ENCODE data around the gene CRY2. TPM values are rescaled to one million over a fixed set of nuclear protein-coding genes. Genes with fewer than 3 reads are reported as not detected.
A peak's percentile ranks its signal among the peaks of the same experiment; 100 is the strongest.

The CRY2 gene
- total and polyA plus RNA-seq, 2 of the 13 experiments (the other 11 are each of a cell fraction or from before 2014, with no cell fraction given): 10.1 to 12.2 TPM

DNA sequence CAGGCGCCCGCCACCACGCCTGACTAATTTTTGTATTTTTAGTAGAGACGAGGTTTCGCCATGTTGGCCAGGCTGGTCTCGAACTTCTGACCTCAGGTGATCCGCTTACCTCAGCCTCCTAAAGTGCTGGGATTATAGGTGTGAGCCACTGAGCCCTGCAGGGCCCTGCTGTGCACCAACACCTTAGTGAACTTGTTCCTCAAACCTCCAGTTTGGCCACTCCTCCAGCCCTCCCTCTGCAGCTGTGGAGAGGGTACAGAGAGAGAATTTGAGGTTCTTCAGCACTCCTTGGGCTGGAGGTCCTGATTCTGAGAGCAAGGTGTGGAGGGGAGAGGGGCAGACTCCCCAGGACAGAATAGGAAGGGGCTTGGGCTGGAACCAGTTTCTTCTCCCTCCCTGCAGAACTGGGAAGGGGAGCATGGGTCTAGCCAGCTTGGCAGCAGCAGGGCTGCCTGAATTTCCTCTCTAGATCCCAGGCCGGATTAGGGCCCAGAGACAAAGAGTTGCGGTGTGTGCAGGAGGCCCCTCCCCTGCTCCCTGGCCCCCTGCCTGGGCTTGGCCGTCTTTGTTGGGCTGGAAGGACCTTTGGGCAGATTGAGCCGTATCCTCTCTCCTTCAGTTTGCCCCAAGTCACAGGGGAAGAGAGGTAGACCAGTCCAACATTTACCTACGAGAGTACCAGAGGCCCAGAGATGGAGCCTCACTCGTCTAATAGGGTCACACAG lies 72.7 kb downstream of the CRY2 start (continued):
- TF ChIP-seq, protein P1, sequence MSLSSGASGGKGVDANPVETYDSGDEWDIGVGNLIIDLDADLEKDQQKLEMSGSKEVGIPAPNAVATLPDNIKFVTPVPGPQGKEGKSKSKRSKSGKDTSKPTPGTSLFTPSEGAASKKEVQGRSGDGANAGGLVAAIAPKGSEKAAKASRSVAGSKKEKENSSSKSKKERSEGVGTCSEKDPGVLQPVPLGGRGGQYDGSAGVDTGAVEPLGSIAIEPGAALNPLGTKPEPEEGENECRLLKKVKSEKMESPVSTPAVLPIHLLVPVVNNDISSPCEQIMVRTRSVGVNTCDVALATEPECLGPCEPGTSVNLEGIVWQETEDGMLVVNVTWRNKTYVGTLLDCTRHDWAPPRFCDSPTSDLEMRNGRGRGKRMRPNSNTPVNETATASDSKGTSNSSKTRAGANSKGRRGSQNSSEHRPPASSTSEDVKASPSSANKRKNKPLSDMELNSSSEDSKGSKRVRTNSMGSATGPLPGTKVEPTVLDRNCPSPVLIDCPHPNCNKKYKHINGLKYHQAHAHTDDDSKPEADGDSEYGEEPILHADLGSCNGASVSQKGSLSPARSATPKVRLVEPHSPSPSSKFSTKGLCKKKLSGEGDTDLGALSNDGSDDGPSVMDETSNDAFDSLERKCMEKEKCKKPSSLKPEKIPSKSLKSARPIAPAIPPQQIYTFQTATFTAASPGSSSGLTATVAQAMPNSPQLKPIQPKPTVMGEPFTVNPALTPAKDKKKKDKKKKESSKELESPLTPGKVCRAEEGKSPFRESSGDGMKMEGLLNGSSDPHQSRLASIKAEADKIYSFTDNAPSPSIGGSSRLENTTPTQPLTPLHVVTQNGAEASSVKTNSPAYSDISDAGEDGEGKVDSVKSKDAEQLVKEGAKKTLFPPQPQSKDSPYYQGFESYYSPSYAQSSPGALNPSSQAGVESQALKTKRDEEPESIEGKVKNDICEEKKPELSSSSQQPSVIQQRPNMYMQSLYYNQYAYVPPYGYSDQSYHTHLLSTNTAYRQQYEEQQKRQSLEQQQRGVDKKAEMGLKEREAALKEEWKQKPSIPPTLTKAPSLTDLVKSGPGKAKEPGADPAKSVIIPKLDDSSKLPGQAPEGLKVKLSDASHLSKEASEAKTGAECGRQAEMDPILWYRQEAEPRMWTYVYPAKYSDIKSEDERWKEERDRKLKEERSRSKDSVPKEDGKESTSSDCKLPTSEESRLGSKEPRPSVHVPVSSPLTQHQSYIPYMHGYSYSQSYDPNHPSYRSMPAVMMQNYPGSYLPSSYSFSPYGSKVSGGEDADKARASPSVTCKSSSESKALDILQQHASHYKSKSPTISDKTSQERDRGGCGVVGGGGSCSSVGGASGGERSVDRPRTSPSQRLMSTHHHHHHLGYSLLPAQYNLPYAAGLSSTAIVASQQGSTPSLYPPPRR (CRISPR knock-in tag; IDR thresholded peaks at IDR 0.05; ENCODE audit: borderline replicate concordance): no peak
- TF ChIP-seq, protein P2, sequence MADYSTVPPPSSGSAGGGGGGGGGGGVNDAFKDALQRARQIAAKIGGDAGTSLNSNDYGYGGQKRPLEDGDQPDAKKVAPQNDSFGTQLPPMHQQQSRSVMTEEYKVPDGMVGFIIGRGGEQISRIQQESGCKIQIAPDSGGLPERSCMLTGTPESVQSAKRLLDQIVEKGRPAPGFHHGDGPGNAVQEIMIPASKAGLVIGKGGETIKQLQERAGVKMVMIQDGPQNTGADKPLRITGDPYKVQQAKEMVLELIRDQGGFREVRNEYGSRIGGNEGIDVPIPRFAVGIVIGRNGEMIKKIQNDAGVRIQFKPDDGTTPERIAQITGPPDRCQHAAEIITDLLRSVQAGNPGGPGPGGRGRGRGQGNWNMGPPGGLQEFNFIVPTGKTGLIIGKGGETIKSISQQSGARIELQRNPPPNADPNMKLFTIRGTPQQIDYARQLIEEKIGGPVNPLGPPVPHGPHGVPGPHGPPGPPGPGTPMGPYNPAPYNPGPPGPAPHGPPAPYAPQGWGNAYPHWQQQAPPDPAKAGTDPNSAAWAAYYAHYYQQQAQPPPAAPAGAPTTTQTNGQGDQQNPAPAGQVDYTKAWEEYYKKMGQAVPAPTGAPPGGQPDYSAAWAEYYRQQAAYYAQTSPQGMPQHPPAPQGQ (CRISPR knock-in tag; IDR thresholded peaks at IDR 0.05; ENCODE audit: borderline replicate concordance): no peak
- TF ChIP-seq, protein P3, sequence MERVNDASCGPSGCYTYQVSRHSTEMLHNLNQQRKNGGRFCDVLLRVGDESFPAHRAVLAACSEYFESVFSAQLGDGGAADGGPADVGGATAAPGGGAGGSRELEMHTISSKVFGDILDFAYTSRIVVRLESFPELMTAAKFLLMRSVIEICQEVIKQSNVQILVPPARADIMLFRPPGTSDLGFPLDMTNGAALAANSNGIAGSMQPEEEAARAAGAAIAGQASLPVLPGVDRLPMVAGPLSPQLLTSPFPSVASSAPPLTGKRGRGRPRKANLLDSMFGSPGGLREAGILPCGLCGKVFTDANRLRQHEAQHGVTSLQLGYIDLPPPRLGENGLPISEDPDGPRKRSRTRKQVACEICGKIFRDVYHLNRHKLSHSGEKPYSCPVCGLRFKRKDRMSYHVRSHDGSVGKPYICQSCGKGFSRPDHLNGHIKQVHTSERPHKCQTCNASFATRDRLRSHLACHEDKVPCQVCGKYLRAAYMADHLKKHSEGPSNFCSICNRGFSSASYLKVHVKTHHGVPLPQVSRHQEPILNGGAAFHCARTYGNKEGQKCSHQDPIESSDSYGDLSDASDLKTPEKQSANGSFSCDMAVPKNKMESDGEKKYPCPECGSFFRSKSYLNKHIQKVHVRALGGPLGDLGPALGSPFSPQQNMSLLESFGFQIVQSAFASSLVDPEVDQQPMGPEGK (CRISPR knock-in tag; IDR thresholded peaks at IDR 0.05): peak; percentile 64
- TF ChIP-seq, protein P4, sequence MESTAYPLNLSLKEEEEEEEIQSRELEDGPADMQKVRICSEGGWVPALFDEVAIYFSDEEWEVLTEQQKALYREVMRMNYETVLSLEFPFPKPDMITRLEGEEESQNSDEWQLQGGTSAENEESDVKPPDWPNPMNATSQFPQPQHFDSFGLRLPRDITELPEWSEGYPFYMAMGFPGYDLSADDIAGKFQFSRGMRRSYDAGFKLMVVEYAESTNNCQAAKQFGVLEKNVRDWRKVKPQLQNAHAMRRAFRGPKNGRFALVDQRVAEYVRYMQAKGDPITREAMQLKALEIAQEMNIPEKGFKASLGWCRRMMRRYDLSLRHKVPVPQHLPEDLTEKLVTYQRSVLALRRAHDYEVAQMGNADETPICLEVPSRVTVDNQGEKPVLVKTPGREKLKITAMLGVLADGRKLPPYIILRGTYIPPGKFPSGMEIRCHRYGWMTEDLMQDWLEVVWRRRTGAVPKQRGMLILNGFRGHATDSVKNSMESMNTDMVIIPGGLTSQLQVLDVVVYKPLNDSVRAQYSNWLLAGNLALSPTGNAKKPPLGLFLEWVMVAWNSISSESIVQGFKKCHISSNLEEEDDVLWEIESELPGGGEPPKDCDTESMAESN (CRISPR knock-in tag; conservative IDR thresholded peaks at IDR 0.05): no peak
- TF ChIP-seq ZNF510 (CRISPR knock-in tag; IDR thresholded peaks at IDR 0.05; ENCODE audit: low read depth) (no peak), HHEX (CRISPR knock-in tag; IDR thresholded peaks at IDR 0.05) (no peak), SMAD9 (CRISPR knock-in tag; IDR thresholded peaks at IDR 0.05) (no peak), EEA1 (CRISPR knock-in tag; IDR thresholded peaks at IDR 0.05; ENCODE audit: borderline replicate concordance) (no peak), ADNP (CRISPR knock-in tag; IDR thresholded peaks at IDR 0.05) (no peak)

Measured in HepG2 (cell line).